Left ventricle myocardium inferior (tissue), 1 donor: ENCODE measurements around the gene COX10. TPM values are rescaled to one million over a fixed set of nuclear protein-coding genes. Genes with fewer than 3 reads are reported as not detected.

Source experiments
- DNase-seq: peaks from one replicate; pipeline ENCODE4 v3.0.0-alpha.2; 2020
- H3K27ac ChIP-seq: fragments of 200-600 bp; replicated peaks from 2 replicates; pipeline ENCODE4 v1.8.0; 2021
- H3K27me3 ChIP-seq: fragments of 200-600 bp; 2 replicates; pipeline ENCODE4 v1.8.0; 2021; ENCODE audit warnings: low read depth
- H3K36me3 ChIP-seq: fragments of 200-600 bp; 2 replicates; pipeline ENCODE4 v1.8.0; 2021
- H3K4me1 ChIP-seq: fragments of 200-600 bp; 2 replicates; pipeline ENCODE4 v1.8.0; 2021
- H3K4me3 ChIP-seq: fragments of 200-600 bp; 2 replicates; pipeline ENCODE4 v1.8.0; 2021; ENCODE audit warnings: mild to moderate bottlenecking, moderate library complexity
- H3K9me3 ChIP-seq: fragments of 200-600 bp; replicated peaks from 2 replicates; pipeline ENCODE4 v1.8.0; 2021
- intact Hi-C: fragments of 100-400 bp; cut with micrococcal nuclease; formaldehyde crosslinking; loops from one replicate; pipeline ENCODE4 v1.11.0; 2022
- total RNA-seq: library from RNA; stranded (reverse); fragmentation: NEBNext Ultra II Directional; extraction: Animal tissue kit (Norgen Biotek cat#: 25700); gene quantifications from one replicate; pipeline ENCODE4 v1.2.1, GENCODE V29; 2021
- TF ChIP-seq, protein P1 (sequence below): fragments of 200-600 bp; IDR thresholded peaks from 2 replicates; pipeline ENCODE4 v1.8.0; 2021; ENCODE audit warnings: antibody characterized with exemption, mild to moderate bottlenecking, borderline replicate concordance
- donor health status: DM: no; HTN: yes; CAD: no; lungs with severe emphysema.

The COX10 gene
- total RNA-seq, 1 donor from 2014 or later = 46.3 TPM

DNA sequence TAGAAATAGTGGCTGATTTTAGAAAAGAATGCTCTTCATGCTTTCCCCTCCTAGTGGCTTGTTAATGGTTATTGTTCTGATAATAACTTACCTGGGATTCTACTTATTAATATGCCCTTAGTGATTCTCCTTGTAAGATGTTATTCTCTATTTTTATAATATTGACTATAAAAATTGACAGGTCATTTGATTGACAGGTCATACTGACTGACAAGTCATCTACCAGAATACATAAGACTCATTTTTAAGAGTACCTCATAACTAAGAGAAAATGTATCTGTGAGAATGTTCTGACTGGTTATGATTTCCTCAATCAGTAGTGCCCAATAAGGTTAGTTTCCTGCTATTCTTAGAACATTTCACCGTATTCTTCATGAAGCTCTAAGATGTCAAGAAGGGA is 8.6 kb upstream of the COX10 start:
- no peak overlapping the region for H3K27ac ChIP-seq
- TF ChIP-seq, protein P1, sequence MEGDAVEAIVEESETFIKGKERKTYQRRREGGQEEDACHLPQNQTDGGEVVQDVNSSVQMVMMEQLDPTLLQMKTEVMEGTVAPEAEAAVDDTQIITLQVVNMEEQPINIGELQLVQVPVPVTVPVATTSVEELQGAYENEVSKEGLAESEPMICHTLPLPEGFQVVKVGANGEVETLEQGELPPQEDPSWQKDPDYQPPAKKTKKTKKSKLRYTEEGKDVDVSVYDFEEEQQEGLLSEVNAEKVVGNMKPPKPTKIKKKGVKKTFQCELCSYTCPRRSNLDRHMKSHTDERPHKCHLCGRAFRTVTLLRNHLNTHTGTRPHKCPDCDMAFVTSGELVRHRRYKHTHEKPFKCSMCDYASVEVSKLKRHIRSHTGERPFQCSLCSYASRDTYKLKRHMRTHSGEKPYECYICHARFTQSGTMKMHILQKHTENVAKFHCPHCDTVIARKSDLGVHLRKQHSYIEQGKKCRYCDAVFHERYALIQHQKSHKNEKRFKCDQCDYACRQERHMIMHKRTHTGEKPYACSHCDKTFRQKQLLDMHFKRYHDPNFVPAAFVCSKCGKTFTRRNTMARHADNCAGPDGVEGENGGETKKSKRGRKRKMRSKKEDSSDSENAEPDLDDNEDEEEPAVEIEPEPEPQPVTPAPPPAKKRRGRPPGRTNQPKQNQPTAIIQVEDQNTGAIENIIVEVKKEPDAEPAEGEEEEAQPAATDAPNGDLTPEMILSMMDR = no peak
- intact Hi-C loops = no loop called here

DNA sequence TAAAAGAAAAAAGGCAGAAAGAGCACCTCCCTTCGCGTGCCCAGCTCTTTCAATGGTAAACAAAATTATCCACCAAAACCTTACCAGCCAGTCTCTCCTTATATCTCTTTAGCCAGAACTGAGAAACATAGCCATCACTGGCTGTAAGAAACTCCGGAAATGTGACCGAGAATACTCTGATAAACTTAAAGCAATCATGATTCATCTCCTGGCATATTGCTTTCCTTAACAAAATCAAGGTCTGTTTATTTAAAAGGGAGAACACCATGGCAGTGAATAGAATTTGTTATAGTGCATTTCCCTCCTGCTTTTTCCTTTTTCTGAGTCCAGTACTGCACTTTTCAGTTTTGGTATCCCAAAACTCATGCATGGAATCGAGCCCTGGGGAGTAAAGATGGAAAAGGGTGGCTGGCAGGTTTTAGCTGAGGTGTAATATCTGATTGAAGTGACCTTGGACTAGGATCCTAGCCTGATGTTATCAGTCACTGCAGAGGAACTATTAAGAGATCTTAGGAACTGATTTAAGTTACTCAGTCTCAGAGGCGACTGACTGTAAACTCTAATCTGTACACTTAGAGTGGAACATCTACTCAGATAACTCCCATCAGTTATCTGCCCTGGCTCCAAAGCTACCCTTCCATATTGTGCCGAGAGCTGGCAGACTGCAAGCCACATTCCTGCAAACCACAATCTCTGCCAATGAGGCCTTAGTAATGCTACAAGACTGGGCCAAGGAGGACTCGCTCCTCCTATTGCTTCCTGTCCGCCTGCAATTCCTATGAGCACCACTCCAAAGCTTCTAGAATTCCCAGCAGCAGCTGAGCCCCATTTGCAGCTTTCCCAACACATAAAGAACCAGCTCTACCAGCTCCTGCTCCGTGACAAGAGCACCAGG is 7.4 kb upstream of the COX10 start:
- H3K4me3 ChIP-seq = no peak overlapping the region
- H3K36me3 ChIP-seq = no peaks in the 10 kb centered on the region
- peaks cover 16% of the 10 kb centered on the region for H3K4me1 ChIP-seq
- H3K9me3 ChIP-seq = peaks cover 6% of the 10 kb centered on the region
- TF ChIP-seq, protein P1 = peak; percentile 13
- DNase-seq = no peak
- H3K27me3 ChIP-seq = no peaks in the 10 kb centered on the region
- peak overlapping the region; percentile 17 for H3K27ac ChIP-seq
- intact Hi-C loops = no loop called here

More for the DNA sequence above, 8.6 kb upstream of the COX10 start:
- no peak for DNase-seq
- no peak overlapping the region for H3K4me3 ChIP-seq
- peaks cover 16% of the 10 kb centered on the region for H3K4me1 ChIP-seq
- H3K9me3 ChIP-seq = peaks cover 14% of the 10 kb centered on the region
- no peaks in the 10 kb centered on the region for H3K27me3 ChIP-seq
- H3K36me3 ChIP-seq = peaks cover 8% of the 10 kb centered on the region

DNA sequence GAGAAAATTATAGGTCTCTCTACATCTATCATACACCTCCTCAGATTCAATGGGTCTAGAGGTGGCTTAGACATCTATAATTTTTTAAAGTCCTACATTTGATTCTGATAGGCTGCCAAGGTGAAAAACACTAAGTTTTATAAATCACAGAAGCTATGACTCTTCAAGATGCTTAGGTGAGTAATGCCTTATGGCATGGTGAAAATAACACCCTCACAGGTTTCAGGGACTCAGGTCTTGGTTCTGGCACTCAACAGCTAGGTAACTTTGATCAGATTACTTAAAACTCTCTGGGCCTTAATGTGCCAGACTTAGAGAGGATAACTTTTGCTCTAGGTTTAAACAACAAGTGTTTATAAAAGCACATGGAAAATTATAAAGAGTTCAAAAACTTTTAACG is 2.0 kb upstream of the COX10 start:
- Histone ChIP-seq H3K4me1 (peaks cover 49% of the 10 kb centered on the region), H3K27ac (no peak overlapping the region), H3K36me3 (no peaks in the 10 kb centered on the region), H3K9me3 (peaks cover 5% of the 10 kb centered on the region), H3K4me3 (no peak overlapping the region), H3K27me3 (no peaks in the 10 kb centered on the region)
- no peak for DNase-seq
- TF ChIP-seq, protein P1 = no peak
- intact Hi-C loops = no loop called here

DNA sequence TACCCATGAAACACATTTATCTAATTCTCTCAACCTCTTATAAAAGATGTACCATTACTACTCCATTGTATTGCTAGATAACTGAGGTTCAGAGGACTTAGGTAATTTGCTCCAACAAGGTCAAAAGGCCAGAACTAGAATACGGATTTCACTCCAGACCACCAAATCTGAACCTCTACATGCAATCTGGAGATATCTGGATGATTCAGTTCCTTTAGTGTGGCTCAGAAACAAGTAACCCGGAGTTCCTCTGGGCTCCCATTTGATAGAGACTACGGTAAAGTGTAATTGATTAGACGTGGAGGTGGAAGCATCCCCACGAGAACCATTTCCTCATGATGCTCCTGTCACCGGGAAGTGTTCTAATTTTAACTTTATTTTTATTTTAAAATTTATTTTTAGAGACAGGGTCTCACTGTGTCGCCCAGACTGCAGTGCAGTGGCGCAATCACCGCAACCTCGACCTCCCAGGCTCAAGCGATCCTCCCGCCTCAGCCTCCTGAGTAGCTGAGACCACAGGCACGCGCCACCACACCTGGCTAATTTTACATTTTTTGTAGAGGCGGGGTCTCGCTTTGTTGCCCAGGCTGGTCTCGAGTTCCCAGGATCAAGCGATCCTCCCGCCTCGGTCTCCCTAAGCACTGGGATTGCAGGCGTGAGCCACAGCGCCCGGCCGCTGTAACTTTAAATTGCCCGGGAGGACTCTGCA is 608 bp upstream of the COX10 start:
- DNase-seq = no peak
- TF ChIP-seq, protein P1 = no peak
- Histone ChIP-seq H3K27ac (peak overlapping the region; percentile 94), H3K27me3 (no peaks in the 10 kb centered on the region), H3K4me1 (peaks cover 52% of the 10 kb centered on the region), H3K9me3 (peaks cover 5% of the 10 kb centered on the region), H3K4me3 (peak overlapping the region; percentile 98), H3K36me3 (no peaks in the 10 kb centered on the region)
- intact Hi-C loops = no loop called here

DNA sequence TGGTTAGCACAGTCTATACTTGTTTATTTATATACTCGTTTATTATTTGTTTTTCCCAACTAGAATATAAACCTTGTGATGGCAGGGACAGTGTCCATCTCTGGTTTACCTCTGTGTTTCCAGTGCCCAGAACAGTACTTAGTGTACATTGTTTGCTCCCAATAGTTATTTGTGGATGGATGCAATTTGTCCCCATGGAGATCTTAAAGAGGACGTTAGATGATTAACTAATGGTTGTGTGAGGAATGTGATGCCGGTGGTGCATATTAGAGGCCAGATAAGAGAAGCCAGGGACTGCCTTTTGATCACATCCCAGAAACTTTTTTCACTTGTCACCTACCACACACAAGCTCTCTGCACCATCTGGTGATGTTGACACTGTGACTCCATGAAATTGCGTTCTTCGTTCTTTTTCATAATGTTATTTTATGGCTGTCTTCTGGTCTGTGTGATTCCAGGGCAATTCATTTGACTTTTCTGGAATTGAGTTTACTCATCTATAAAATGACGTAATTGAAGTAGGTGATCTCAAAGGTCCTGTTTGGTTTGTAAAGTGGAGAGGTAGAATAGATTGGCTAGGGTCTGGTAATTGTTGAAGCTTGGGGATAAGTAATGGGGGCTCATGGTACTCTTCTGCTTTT is 1.2 kb downstream of the COX10 start:
- peaks cover 56% of the 10 kb centered on the region for H3K4me1 ChIP-seq
- H3K36me3 ChIP-seq = peaks cover 17% of the 10 kb centered on the region
- H3K27me3 ChIP-seq = no peaks in the 10 kb centered on the region
- peaks cover 5% of the 10 kb centered on the region for H3K9me3 ChIP-seq
- DNase-seq = no peak
- peak overlapping the region; percentile 94 for H3K27ac ChIP-seq
- peak overlapping the region; percentile 98 for H3K4me3 ChIP-seq
- intact Hi-C loops = no loop called here
- TF ChIP-seq, protein P1 = no peak
